GM21737 (cell line): ENCODE data around the gene RBMS1.

ENCODE experiments used
- ATAC-seq: cut with Tn5 transposase; IDR thresholded peaks from one replicate; pipeline ENCODE4 v1.9.1; 2021; ENCODE audit warnings: mild to moderate bottlenecking, moderate library complexity; ENCODE audit not compliant: unreplicated experiment

RBMS1 gene

DNA sequence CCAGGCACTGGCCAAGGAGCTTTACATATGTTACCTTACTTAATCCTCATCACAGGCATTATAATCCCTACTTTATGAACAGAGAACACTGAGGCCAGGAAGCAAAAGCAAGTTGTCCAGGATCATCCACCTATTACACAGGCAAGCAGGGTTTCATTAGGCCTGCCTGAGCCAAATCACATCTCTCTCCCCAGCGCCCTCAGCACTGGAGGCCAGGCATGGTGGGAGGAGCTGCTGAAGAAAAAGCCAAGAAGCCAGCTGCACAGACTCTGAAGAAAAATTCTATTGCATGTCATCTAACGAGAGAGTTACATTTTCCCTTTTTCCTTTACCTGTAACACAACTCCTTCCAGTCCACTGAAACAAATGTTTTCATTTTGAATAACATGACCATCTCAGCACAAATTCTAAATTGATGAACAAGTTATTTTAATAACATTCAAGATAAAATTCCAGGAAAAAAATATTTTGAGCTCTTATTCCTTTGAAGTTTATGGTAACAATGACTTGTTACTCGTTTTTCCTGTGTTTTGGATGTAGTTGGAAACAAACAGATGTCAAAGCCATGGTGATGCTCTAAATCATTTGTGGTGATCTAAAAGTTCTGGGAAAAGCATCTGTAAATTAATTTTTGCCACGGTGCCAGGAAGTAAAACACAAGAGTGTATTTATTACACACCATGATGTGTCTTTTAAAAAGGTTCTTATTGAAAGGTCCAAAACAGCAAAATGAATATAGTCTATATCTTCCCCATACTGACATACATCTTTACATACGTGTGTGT lies 154.5 kb downstream of the RBMS1 start:
- no peak for ATAC-seq

DNA sequence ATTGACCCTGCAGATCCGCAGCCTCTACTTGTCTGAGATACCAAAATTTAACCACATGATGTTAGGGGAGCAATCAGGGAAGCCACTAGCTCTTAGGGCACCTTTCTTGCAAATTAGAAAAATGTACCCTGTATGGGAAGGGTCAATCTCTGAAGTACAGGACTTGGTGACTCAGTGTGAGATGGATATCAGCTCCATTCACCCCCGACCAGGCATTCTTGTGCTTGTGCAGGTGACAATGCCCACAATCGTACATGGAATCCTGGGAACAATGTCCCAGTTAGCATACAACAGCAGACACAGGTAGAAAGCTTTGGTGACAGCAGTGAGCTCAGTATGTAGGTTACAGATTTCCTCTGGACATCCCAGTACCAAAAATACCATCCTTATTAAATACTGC lies 155.9 kb downstream of the RBMS1 start:
- ATAC-seq, result no peak

DNA sequence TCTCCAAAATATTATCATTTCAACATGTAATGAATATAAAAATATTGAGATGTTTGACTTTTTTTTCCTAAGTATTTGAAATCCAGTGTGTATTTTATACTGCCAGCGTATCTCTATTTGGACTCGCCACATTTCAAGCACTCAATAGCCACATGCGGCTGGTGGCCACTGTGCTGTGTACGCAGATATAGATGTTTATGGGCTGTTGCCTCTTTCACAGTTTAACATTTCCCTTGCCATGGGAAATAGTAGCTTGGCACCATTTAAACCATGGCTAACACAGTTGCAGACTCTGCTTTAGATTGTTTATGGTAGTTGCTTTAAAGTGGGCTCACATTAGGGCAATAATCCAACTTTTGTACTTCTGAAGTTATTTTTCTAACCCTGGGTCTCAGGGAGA lies 157.0 kb downstream of the RBMS1 start:
- ATAC-seq, result no peak

DNA sequence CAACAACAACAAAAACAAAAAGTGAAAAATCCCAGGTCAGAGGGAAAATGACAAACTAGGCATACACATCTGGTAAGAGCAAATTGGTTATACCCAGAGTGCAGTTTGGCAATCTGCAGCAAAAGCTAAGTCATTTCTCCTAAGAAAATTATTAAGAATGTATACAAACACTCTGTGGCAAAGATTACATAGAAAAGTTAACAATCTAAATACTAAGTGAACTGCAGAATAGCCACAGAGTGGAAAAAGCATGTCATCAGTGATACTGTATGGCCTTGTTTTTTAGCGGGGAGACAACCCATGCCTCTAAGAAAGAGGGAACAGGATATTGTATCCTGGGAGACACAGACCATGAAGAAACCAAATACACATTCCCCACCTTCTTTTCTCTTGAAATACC lies 157.5 kb downstream of the RBMS1 start:
- no peak for ATAC-seq

DNA sequence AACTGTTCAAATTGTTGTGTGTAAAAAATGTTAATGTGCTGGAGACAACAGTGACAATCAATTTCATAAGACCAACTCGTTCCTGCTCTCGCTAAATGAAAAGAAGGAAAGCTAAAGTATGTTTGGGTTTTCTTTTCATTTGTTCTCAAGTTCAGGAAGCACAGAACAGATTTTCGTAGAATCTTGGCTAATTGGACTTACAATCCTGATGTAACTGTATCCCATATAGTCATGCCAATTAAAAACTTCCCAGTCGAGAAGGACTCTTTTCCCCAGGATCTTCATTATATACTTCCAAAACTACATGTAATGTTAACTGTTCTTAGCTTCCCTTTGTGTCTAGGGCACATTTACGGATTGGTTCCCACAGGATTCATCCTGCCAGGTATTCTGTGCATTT lies 158.2 kb downstream of the RBMS1 start:
- no peak for ATAC-seq

DNA sequence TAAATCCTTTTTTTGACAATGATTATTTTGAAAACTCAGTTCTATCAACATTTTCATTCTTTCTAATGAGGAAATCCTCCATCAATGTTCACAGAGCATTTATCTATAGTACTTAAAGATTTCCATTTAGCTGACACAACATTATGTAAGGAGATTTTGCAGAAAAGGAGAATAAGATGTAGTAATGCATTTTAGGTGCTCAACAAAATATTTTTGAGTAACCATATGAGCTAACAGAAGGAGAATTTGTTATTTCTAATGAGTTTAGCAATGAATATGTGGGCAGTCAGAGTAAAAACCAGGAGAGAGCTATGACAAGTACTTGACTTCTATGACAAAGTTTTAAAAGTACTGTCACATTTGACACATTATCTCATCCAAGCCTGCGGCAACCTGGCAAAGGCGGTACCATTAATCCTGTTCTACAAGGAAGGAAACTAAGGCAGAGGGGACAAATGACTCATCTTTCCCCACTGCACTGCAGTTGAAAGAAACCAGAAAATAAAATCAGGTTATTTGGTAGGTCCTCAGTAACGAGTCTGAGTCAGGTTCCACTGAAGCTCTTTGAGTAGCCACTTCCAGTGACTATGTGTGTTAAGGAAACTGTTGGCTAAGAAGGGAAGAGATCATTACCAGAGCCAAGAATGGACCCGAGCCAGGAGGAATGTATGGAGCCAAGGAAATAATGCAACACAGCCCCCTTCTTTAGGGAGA lies 159.4 kb downstream of the RBMS1 start:
- ATAC-seq, result no peak

DNA sequence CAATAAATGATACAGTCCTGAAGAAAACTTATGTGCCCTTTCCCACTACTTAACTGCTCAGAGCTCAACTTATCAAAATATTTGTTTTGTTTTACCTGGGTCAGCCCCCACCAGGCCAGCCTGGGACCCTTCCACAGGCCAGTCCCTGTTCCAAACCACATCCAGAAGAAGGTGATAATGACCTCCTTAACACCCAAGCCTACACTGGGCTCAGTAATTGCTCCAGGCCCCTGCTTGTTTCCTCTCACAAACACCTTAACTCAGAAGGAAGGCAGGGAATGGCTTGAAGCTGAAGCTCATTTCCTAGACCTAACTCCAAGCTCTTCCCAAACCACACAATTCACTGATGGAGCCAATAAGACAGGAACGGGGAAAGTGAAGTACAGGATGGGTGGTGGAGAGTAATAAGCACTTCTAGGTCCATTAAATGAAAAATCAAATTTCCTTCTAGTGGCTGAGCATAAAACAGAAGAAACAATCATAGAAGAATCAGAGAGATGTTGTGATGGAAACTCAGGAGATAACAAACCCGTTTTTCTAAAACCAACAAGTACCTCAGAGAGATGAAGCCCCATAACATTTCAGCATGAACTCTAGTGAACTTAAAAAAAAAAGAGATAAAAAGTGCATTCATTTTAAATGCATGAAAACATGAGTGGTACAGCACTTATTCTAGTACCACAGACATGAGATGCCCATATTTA lies 160.1 kb downstream of the RBMS1 start:
- ATAC-seq, result no peak

DNA sequence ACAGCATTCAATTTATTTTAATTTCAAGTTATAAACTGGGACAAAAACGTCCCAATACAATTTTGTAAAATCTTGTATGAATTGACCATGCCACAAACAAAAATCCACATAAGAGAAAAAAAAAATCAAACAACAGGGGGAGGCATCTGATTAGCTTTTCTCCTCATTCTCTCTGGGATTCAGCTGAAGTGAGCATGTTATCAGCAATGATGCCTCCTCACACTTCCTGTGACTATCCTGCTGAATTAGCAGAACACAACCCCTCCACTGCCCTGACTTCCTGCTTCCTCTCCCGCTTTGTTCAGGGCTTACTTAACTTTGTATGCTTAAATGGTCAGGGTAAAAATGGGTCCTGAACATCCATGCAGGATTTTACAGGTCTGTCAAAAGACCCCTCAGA lies 161.3 kb downstream of the RBMS1 start:
- no peak for ATAC-seq

DNA sequence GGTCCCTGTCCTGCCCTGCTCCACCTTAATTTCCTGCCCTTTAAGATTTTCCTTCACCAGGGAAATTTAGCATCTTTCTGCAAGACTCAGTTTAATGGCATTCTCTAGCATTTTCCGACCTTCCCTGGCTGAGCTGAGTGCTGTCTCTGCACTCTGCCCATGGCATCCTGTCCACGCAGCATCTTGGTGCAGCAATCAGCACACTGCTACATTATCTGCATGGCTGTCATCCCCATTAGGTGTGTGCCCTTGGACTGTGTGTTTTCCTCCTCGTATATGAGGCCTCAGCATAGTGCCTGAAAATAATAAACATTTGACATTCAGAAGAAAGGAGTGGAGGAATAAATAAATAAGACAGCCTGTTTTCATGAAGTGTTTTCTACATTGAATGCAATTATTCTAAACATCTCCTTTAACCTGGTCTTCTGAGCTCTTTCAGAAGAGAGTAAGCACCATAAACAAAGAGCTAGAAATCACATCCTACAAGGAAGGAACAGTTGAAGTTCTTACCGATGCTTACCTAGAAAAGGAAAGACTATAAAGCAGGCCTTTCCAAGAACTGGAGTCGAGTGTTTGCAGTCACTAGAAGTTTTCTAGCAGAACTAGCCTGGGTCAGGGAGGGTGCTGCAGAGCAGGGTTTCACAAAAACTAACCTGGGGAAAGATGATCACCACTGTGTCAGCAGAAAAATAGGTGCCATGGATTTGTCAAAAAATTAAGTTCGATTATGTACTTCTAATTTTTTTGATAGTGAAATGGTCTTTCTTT lies 162.2 kb downstream of the RBMS1 start:
- ATAC-seq, result no peak

DNA sequence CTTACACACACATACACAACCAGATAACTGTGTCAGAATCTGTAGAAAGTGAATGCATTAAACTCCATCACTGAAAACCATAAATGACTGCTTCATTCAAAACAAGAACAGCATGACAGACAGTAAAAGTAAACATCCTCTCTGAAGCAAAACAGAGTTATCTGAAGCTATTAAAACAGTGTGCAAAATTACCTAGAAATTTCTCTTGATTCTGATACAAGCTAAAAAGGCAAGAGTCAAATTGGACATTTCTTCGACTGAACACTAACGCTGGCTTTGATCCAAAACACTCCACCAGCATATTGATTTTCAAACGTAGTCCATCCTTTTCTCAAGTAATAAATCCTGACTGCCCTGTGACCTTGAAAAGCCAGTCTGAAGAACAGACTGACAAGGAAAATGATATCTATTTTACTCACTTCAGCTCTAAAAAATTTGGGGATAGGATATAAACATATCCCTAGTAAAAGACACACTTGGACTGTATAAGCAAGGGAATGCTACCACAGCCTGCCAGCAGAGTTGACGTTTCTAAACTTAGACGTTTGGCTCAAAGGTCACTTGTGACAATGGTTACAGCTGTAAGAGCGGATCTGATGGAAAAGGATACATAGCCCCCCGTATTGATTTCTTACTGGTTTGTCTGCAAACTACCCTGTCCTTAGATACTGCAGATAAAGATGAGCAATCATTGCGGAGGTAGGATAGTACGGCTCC lies 164.6 kb downstream of the RBMS1 start:
- ATAC-seq, result no peak

DNA sequence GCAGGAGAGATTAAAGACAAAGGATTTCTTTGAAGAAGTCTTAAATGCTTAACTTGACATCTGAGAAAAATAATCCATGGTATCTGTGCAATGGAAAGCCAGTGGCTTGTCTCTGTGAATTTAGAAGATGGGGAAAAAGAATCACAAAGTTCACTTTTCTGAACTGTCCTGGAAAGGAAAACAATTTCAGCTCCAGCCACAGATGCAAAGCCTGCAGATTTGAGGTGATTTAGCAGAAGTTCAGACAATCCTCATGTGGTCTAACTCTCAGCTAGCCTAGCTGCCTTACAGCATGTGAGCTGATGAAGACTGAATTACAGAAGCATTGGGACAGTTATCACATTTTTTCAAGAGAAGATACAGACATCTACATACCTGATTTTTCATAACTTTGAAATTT lies 166.8 kb downstream of the RBMS1 start:
- ATAC-seq, result no peak

DNA sequence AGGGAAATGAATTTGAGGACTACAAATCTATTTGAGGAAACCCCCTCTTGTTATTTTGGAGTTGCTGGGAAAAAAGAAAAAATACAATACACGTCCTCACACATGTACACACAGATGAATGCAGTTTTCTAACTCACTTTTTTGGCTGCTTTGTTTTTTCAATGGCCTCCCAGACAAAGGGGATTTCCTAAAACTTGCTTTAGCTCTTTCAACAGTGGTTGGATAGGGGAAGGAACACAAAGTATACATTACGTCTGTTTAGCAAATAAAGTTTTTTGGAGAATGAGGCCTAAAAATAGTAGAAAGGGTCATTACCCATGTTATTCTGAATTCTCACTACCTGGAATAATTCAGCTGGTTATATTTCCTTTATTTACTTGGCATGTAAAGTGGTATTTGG lies 168.2 kb downstream of the RBMS1 start:
- ATAC-seq, result no peak

DNA sequence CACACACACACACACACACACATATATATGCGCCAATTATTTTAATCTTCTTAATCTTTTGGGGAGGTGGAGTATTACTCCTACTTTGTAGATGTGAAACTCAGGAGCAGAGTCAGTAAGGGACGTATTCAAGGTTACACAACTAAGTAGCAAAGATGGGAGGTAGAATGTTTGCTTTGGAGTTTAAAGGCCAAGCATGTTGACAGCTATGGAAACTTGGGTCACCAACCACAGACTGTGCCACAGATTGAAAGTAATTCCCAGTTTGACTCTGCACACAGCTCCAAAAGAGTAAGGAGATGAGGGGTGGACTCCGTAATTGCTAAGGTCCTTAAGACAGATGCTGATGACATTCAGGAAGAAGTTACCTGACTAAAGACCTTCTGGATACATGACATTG lies 168.7 kb downstream of the RBMS1 start:
- no peak for ATAC-seq

DNA sequence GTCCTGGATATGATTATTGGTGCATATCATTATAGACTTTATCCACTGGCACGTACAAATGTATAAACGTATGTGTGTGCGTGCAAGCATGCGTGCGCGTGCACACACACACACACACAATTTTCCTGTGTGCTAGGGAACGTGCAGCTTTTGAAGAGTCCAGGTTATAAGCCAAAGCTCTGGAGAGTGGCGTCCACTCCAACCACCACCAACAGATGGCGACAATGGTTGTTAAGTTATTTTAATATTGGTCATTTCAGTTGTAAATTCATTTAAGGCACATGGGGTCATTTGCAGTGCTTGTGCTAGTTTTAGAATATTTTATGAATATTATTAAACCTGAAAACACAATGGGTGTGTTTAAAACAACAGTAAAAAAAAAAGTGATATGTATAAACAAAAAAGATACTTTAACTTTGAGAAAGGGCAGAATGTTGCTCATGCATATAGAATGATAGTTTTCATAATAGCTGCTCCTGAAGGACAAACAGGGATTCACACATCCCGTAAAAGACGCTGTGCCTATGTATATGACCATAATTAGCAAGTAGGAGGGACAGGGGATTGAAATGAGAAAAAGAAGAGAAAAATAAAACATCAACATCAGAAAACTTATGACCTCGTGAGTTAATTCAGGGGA lies 169.3 kb downstream of the RBMS1 start:
- no peak for ATAC-seq

DNA sequence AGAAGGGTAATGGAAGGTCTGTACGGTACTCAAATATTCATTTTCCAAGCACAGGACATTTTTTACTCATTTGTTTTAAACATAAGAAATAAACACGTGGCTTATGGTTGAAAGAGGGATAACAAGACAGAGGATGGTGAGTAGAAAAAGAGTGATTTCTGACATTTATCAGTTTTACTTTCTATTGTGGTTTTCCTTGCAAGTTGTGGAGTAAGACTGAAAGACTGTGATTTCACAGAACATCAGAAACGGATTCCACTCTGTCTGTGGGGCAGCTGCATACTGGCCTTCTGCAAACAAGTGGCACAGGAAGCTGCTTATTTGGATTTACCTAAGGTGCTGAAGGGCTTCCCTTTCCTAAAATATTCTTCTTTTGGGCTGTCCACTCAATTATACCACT lies 171.3 kb downstream of the RBMS1 start:
- ATAC-seq, result no peak

DNA sequence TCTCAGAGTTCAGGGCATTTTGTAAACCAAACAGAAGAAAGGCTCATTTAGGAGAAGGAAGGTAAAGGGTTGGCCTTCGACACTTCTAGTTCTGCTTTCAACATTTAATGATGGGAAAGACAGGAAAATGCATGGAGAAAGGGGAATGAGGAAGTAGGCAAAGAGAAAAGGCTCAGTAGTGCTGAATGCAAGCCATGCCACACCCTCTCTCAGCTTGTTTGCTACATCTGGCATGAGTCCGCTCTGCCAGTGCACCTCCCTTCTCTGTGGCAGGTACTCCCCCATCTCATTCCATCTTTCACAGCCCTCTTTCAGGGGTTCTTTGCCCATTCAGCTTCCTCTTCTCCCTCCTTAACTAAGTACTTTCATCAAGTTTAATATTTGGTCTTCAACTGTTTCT lies 172.6 kb downstream of the RBMS1 start:
- no peak for ATAC-seq

DNA sequence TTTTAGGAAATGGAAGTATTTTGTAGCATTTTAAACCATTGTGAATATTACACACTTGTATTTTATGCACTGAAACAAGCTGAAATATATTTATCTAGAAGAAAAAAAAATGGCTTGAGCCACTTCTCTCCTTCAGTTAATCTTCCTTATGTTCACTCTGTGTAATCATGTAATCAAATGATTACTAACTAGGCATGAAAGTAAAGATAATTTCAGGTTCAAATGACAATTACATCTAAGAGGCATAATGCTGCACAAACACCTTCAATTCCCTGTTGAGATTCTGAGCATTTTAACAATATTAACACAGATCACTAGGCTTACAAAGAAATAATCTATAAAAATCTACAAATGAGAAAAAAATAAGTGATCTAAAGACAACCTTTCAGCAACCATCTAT lies 173.9 kb downstream of the RBMS1 start:
- no peak for ATAC-seq

DNA sequence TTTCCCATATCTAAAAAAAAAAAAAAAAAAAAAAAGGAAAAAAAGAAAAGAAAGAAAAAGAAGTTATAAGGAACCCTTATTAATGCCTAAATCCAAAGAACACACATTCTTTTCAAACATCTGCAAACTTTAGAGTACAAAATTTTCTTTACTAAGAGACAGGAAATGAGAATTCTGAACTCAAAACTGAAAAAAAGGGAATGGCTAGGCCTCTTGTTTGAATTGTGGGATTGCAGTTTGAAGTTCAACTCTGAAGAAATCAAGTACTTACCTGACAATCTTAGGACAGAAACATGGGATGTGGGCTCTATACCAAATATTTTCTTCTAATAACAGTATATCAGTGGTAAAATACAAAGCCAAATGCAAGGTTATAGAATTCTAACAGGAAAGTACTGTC lies 175.4 kb downstream of the RBMS1 start:
- ATAC-seq, result no peak

DNA sequence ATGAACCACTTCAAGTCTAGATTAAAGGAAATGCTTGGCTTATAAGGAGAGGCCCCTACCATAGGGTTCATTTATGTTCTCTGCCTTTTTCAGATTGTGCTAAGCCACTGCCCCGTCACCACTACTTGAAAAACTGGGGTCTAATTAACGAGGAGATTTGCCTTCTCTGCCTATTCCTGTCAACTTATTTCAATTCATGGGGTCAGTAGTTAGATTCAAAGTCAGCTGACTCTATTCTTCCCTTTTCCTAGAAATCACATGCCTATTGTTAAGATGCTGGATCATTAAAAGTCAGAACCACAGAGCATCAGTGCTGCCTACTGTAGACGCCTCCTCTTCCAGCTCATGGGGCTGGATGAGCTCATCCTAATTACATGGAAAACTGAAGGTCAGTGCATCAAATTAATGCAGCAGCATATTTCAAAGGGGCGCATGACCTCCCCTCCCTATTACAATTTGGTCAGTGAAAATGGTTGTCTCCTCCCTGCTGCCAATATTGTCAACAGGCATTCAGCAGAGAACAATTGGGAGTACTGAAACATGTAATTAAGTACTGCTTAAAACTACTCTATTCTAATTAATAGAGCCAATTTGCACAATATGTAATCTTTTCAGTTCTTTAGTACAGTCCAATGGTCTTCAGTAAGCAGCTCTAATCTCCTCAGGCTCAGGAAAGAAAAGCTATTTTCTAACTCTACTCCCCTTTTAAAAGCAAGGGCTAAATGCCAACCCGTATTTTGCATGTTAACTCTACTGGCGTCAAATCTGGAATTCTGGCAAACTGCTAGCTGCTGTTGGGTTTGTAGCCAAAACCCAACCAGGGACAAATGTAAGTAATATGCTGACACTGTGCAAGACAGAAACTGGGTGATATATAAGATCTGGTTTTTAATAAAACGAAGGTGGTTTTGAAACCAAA lies 176.2 kb downstream of the RBMS1 start:
- ATAC-seq, result no peak
